Measurements from ENCODE around the gene HBZ. TPM values are rescaled to one million over a fixed set of nuclear protein-coding genes. Genes with fewer than 3 reads are reported as not detected.
A peak's percentile ranks its signal among the peaks of the same experiment; 100 is the strongest.

Gene HBZ
- total and polyA plus RNA-seq, 2 of the 13 experiments (the other 11 are each of a cell fraction or from before 2014, with no cell fraction given), result 0.21 TPM; not detected in 1

- TF ChIP-seq TFDP1 (CRISPR knock-in tag; IDR thresholded peaks at IDR 0.05; ENCODE audit: borderline replicate concordance), result peak; percentile 98
- TF ChIP-seq HOXA5 (CRISPR knock-in tag; IDR thresholded peaks at IDR 0.05), result peak; percentile 95
- TF ChIP-seq TMF1 (CRISPR knock-in tag; IDR thresholded peaks at IDR 0.05; ENCODE audit: low read depth), result peak; percentile 96
- TF ChIP-seq ZNF367 (CRISPR knock-in tag; IDR thresholded peaks at IDR 0.05; ENCODE audit: borderline replicate concordance), result peak; percentile 85; the same call in 1 of the 2 replicates
- peak; percentile 44; the same call in 1 of the 2 replicates for TF ChIP-seq POGZ (CRISPR knock-in tag; IDR thresholded peaks at IDR 0.05)
- TF ChIP-seq TSC22D2 (CRISPR knock-in tag; IDR thresholded peaks at IDR 0.05; ENCODE audit: borderline replicate concordance), result peak; percentile 93
- peak; percentile 96; the same call in 1 of the 2 replicates for TF ChIP-seq ZNF75D (CRISPR knock-in tag; IDR thresholded peaks at IDR 0.05; ENCODE audit: borderline replicate concordance)
- no peak for TF ChIP-seq CBX2 (IDR thresholded peaks at IDR 0.05; ENCODE audit: low read depth, low read length)
- no peak for TF ChIP-seq CBX2 (CRISPR knock-in tag; IDR thresholded peaks at IDR 0.05; ENCODE audit: low read depth)
- peak; percentile 98 for TF ChIP-seq ZNF44 (CRISPR knock-in tag; IDR thresholded peaks at IDR 0.05)
- TF ChIP-seq, protein P1, sequence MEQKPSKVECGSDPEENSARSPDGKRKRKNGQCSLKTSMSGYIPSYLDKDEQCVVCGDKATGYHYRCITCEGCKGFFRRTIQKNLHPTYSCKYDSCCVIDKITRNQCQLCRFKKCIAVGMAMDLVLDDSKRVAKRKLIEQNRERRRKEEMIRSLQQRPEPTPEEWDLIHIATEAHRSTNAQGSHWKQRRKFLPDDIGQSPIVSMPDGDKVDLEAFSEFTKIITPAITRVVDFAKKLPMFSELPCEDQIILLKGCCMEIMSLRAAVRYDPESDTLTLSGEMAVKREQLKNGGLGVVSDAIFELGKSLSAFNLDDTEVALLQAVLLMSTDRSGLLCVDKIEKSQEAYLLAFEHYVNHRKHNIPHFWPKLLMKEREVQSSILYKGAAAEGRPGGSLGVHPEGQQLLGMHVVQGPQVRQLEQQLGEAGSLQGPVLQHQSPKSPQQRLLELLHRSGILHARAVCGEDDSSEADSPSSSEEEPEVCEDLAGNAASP (CRISPR knock-in tag; IDR thresholded peaks at IDR 0.05; ENCODE audit: borderline replicate concordance), result peak; percentile 83
- no peak for TF ChIP-seq HMG20B (CRISPR knock-in tag; conservative IDR thresholded peaks at IDR 0.05)
- 0 out of 2 replicates have a peak, but pooled peaks have one; percentile 30 for TF ChIP-seq MAZ (IDR thresholded peaks at IDR 0.05; ENCODE audit: borderline replicate concordance, low read depth, low read length)
- peak; percentile 98 for TF ChIP-seq MAZ (CRISPR knock-in tag; IDR thresholded peaks at IDR 0.05; ENCODE audit: low read depth)
- no peak for TF ChIP-seq SOX6 (IDR thresholded peaks at IDR 0.05)
- peak; percentile 64 for TF ChIP-seq SOX6 (CRISPR knock-in tag; IDR thresholded peaks at IDR 0.05)
- TF ChIP-seq SUZ12 (IDR thresholded peaks at IDR 0.05; ENCODE audit: low read depth, low read length), result no peak
- no peak for TF ChIP-seq TRIM24 (CRISPR knock-in tag; IDR thresholded peaks at IDR 0.05)
- peak; percentile 93; the same call in 1 of the 2 replicates for TF ChIP-seq CENPBD1 (CRISPR knock-in tag; IDR thresholded peaks at IDR 0.05; ENCODE audit: borderline replicate concordance, low read depth)
- peak; percentile 84 for TF ChIP-seq THAP11 (CRISPR knock-in tag; IDR thresholded peaks at IDR 0.05)
- peak; percentile 98; the same call in 1 of the 2 replicates for TF ChIP-seq ZNF414 (CRISPR knock-in tag; IDR thresholded peaks at IDR 0.05)
- peak; percentile 95; the same call in 1 of the 2 replicates for TF ChIP-seq RAD21 (CRISPR knock-in tag; IDR thresholded peaks at IDR 0.05)
- peak; percentile 91; the same call in 1 of the 2 replicates for TF ChIP-seq ZNF703 (CRISPR knock-in tag; IDR thresholded peaks at IDR 0.05; ENCODE audit: borderline replicate concordance)
- TF ChIP-seq REXO4 (CRISPR knock-in tag; IDR thresholded peaks at IDR 0.05; ENCODE audit: borderline replicate concordance), result peak; percentile 97
- peak; percentile 55 for TF ChIP-seq NFYC (CRISPR knock-in tag; IDR thresholded peaks at IDR 0.05)
- peak; percentile 85; the same call in 1 of the 2 replicates for TF ChIP-seq RFXAP (CRISPR knock-in tag; IDR thresholded peaks at IDR 0.05; ENCODE audit: borderline replicate concordance)
- TF ChIP-seq ZBTB20 (CRISPR knock-in tag; IDR thresholded peaks at IDR 0.05; ENCODE audit: borderline replicate concordance, low read depth), result peak; percentile 89; the same call in 1 of the 2 replicates
Measured at GRCh38 chr16:180681-181564, 28.5 kb downstream of the HBZ start (continued).
